ENCODE data around the gene DAZAP1.

Gene DAZAP1

DNA sequence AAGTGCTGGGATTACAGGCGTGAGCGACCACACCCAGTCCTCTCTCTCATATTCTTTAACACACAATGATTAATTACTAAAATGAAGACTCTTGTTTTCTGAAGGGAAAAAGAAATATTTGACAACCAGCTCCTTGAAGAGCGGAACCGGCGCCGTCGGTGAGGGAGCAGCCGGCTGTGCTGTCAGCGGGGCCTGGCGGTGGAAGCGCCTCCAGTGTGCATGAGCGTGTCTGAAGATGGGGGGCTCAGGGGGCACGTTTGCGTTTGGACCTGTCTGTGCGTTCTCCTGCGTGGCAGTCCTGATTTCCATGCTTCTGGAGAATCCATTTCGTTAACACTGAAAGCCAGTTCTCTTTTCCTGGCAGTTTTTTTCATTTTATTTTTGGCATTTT is 31.0 kb upstream of the DAZAP1 start:
- TF ChIP-seq ELF4 (IDR thresholded peaks at IDR 0.05) (no peak), SUZ12 (IDR thresholded peaks at IDR 0.05) (no peak), ZNF384 (IDR thresholded peaks at IDR 0.05) (no peak), FOXK2 (IDR thresholded peaks at IDR 0.05) (no peak), NFRKB (IDR thresholded peaks at IDR 0.05) (no peak), TARDBP (IDR thresholded peaks at IDR 0.05) (no peak), FOXM1 (IDR thresholded peaks at IDR 0.05; ENCODE audit: borderline replicate concordance) (no peak), FOXA1 (IDR thresholded peaks at IDR 0.05) (no peak), HDGF (IDR thresholded peaks at IDR 0.05; ENCODE audit: borderline replicate concordance) (no peak), L3MBTL2 (conservative IDR thresholded peaks at IDR 0.05) (no peak), ARNT (IDR thresholded peaks at IDR 0.05) (no peak), CTBP1 (IDR thresholded peaks at IDR 0.05; ENCODE audit: borderline replicate concordance) (no peak), SP1 (IDR thresholded peaks at IDR 0.05) (no peak), LEF1 (IDR thresholded peaks at IDR 0.05; ENCODE audit: borderline replicate concordance) (no peak)
- TF ChIP-seq, protein P1, sequence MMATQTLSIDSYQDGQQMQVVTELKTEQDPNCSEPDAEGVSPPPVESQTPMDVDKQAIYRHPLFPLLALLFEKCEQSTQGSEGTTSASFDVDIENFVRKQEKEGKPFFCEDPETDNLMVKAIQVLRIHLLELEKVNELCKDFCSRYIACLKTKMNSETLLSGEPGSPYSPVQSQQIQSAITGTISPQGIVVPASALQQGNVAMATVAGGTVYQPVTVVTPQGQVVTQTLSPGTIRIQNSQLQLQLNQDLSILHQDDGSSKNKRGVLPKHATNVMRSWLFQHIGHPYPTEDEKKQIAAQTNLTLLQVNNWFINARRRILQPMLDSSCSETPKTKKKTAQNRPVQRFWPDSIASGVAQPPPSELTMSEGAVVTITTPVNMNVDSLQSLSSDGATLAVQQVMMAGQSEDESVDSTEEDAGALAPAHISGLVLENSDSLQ (IDR thresholded peaks at IDR 0.05), result no peak
- DNase-seq (ENCODE audit: extremely low spot score), result no peak
- POLR2A ChIA-PET, result no interaction called here
- CTCF ChIA-PET, result no interaction called here

DNA sequence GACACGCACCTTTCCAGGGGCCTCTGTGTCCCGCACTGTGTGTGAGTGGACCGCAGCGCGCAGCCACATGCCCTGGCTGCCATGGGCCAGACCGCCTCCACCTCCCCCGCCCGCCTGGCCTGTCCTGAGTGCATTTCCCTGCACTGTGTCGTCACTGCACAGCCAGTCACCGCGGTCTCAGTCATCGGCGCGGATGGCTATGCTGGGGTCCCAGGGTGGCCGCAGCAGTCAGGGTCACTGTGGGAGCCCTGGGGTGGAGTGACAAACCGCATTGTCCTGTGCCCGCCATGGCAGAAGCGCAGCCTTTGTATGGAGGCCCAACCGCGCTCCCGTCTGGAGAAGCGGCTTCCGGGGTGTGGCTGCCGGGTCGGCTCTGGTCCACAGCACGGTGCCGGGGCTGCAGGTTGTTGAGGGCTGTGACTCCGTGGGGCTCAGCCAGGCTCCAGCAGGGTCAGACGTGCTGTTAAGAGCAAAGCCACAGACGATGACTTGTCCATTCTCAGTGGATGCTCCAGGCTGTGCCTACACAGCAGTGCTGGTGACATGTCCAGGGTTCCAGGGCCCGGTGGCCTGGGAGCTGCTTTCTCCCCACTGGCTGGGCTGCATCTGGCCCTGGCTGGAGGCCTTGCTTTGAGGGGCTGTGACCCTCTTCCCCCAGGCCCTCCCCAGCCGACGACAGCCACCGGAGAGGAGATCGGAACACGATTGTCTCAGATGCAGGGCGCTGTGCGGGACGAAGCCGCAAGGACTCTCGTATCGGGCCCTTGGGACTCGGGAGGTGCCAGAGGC is 30.0 kb upstream of the DAZAP1 start:
- DNase-seq (ENCODE audit: extremely low spot score), result no peak
- ChIA-PET POLR2A (no interaction called here), CTCF (no interaction called here)
- no peak for TF ChIP-seq ZNF384 (IDR thresholded peaks at IDR 0.05)
- TF ChIP-seq TARDBP (IDR thresholded peaks at IDR 0.05), result no peak
- no peak for TF ChIP-seq FOXM1 (IDR thresholded peaks at IDR 0.05; ENCODE audit: borderline replicate concordance)
- no peak for TF ChIP-seq HDGF (IDR thresholded peaks at IDR 0.05; ENCODE audit: borderline replicate concordance)
- TF ChIP-seq SUZ12 (IDR thresholded peaks at IDR 0.05), result no peak
- TF ChIP-seq FOXK2 (IDR thresholded peaks at IDR 0.05), result no peak
- no peak for TF ChIP-seq NFRKB (IDR thresholded peaks at IDR 0.05)
- TF ChIP-seq ELF4 (IDR thresholded peaks at IDR 0.05), result no peak
- TF ChIP-seq ARNT (IDR thresholded peaks at IDR 0.05), result no peak
- TF ChIP-seq L3MBTL2 (conservative IDR thresholded peaks at IDR 0.05), result no peak
- no peak for TF ChIP-seq LEF1 (IDR thresholded peaks at IDR 0.05; ENCODE audit: borderline replicate concordance)
- TF ChIP-seq CTBP1 (IDR thresholded peaks at IDR 0.05; ENCODE audit: borderline replicate concordance), result no peak
- no peak for TF ChIP-seq SP1 (IDR thresholded peaks at IDR 0.05)
- TF ChIP-seq, protein P1 (IDR thresholded peaks at IDR 0.05), result no peak
- no peak for TF ChIP-seq FOXA1 (IDR thresholded peaks at IDR 0.05)
- no peak for TF ChIP-seq BHLHE40 (IDR thresholded peaks at IDR 0.05; ENCODE audit: borderline replicate concordance)

DNA sequence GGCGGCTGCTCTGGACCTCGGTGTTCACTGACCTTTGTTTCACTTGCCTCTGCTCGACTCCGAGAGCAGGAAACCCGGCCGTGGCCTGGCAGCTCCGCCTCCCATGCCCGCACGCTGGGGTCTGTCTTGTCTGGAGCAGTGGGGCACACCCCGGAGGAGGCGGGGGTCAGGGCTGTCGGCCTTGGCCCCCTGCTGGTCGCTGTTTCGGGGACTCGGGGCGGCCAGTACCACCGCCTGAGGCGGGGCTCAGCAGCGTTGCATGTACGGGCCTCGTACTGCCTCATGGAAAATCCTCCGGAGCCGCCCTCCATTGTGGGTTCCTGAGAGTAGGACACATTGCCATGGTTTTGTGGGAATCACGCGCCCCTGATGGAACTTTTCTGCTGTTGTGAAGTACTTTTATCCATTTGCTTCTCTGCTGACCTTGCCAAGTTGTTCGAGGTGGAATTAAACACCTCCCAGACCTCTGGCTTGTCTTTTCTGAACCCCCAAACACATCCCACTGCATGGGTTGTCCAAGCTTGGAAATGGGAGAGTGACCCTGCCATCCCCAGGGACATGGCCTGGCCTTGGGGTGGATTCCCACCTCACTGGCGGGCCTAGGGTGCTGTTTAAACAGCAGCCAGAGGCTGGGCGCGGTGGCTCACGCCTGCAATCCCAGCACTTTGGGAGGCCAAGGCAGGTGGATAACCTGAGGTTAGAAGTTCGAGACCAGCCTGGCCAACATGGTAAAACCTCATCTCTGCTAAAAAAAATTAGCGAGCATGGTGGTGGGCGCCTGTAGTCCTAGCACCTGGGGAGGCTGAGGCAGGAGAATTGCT is 29.2 kb upstream of the DAZAP1 start:
- ChIA-PET POLR2A (no interaction called here), CTCF (no interaction called here)
- no peak for DNase-seq (ENCODE audit: extremely low spot score)
- TF ChIP-seq TARDBP (IDR thresholded peaks at IDR 0.05) (no peak), FOXM1 (IDR thresholded peaks at IDR 0.05; ENCODE audit: borderline replicate concordance) (no peak), BHLHE40 (IDR thresholded peaks at IDR 0.05; ENCODE audit: borderline replicate concordance) (no peak), SUZ12 (IDR thresholded peaks at IDR 0.05) (no peak), NFRKB (IDR thresholded peaks at IDR 0.05) (no peak), HDGF (IDR thresholded peaks at IDR 0.05; ENCODE audit: borderline replicate concordance) (no peak), ARNT (IDR thresholded peaks at IDR 0.05) (no peak), FOXK2 (IDR thresholded peaks at IDR 0.05) (no peak), LEF1 (IDR thresholded peaks at IDR 0.05; ENCODE audit: borderline replicate concordance) (no peak), SP1 (IDR thresholded peaks at IDR 0.05) (no peak), ZNF384 (IDR thresholded peaks at IDR 0.05) (no peak), FOXA1 (IDR thresholded peaks at IDR 0.05) (no peak), ELF4 (IDR thresholded peaks at IDR 0.05) (no peak), L3MBTL2 (conservative IDR thresholded peaks at IDR 0.05) (no peak), CTBP1 (IDR thresholded peaks at IDR 0.05; ENCODE audit: borderline replicate concordance) (no peak)
- TF ChIP-seq, protein P1 (IDR thresholded peaks at IDR 0.05), result no peak

DNA sequence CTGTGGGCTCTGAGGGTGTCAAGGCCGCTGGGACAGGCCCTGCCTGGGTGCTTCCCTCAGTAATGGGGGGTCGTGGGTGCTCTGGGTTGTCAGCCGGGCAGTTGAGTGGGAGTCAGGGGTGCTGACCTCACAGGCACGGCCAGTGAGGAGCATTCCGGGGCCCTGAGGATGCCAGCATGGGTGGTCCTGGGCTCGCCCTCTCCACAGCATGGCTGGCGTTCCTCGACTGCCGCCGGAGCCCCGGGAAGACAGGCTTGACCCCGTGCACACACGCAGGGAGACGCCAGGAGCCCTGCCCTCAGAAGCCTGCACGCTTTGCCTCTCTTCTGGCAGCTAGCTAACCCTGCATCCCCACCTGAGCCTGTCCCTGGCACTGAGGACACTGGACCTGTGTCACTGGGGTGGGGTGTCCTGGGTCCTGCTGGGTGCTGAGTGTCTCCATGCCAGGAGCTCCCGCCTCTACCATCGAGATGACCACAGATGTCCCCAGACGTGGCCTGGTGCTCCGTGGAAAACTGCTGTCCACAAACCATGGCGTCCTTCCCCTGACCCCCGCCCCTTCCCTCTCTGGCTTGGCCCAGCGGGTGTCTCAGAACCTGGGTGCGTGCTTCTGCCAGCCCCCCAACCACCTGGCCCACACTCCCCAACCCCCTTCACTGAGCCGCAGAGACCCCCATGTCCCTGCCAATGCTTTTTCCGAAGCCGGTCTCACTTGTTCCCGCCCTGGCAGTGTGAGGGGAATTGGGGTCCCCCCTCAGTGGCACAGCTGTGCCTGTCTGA is 28.1 kb upstream of the DAZAP1 start:
- TF ChIP-seq, protein P1 (IDR thresholded peaks at IDR 0.05), result no peak
- TF ChIP-seq ELF4 (IDR thresholded peaks at IDR 0.05) (no peak), NFRKB (IDR thresholded peaks at IDR 0.05) (no peak), CTBP1 (IDR thresholded peaks at IDR 0.05; ENCODE audit: borderline replicate concordance) (no peak), HDGF (IDR thresholded peaks at IDR 0.05; ENCODE audit: borderline replicate concordance) (no peak), ZNF384 (IDR thresholded peaks at IDR 0.05) (no peak), LEF1 (IDR thresholded peaks at IDR 0.05; ENCODE audit: borderline replicate concordance) (no peak)
- POLR2A ChIA-PET, result no interaction called here
- no peak for DNase-seq (ENCODE audit: extremely low spot score)
- CTCF ChIA-PET, result no interaction called here

Data from HEK293T (cell line).